ENCODE measurements around the gene ZNF28.

- TF ChIP-seq CTCF (conservative IDR thresholded peaks at IDR 0.05; ENCODE audit: low read depth, low read length) (peak; percentile 73), EZH2 (IDR thresholded peaks at IDR 0.05; ENCODE audit: low read length, unreplicated experiment) (no peak)
These were observed 73.0 kb downstream of the ZNF28 start for GRCh38 chr19:52748336-52748950.
